ENCODE results near the gene PAQR6. TPM values are rescaled to one million over a fixed set of nuclear protein-coding genes. Genes with fewer than 3 reads are reported as not detected.
A peak's percentile ranks its signal among the peaks of the same experiment; 100 is the strongest.

Gene PAQR6
- total and polyA plus RNA-seq, 2 of the 4 experiments (the other 2 are of a cell fraction): under 0.01 to 0.67 TPM

DNA sequence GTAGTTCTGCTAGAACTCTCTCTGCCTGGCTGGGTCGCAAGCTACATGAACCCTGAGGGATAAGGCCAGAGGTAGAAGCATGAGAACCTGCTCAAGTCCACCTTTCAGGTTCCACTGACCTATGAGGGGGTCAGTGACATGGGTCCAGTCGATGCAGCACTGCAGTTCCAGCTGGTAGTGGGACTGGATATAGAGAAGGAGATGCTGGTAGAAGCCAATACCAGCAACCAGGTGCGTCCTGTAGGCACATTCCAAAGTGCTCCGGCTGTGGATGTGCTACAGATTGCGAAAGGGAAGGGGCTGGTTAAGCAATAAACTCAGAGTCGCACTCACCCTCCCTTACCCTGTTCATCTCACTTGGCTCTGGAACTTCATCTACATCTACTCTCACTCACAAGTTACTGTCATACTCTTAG, 29.1 kb upstream of the PAQR6 start:
- CTCF ChIA-PET: no interaction called here
- peaks cover 44% of the 10 kb centered on the region for H3K36me3 ChIP-seq (ENCODE audit: control insufficient read depth, insufficient read depth, low read length)
- no peak overlapping the region for H4K8ac ChIP-seq (ENCODE audit: low read depth in 2 of 2, low read length in 2 of 2)
- peak overlapping the region; percentile 36; the same call in 1 of the 2 replicates for H3K27ac ChIP-seq (ENCODE audit: insufficient read depth, low read length)
- no peak overlapping the region for H3K4me2 ChIP-seq (ENCODE audit: low read depth, low read length)
- no TSS peak for BruUV-seq (replicated peaks)
- no peak for DNase-seq
- no peak overlapping the region for H2AFZ ChIP-seq (replicated peaks; ENCODE audit: low read length, poor library complexity)
- H2BK20ac ChIP-seq (ENCODE audit: low read depth, low read length): no peak overlapping the region
- POLR2A ChIA-PET (ENCODE audit: unreplicated experiment): no interaction called here
- no peak overlapping the region for H3K4me3 ChIP-seq (ENCODE audit: insufficient read depth, low read depth, low read length)
- in situ Hi-C loops (cut with MboI; ENCODE audit: low sequenced_read_pairs): no loop called here
- H4K20me1 ChIP-seq (ENCODE audit: insufficient read depth, low read length): peaks cover 32% of the 10 kb centered on the region
- no peak overlapping the region for H3K9ac ChIP-seq (ENCODE audit: low read depth, low read length)
- H2BK120ac ChIP-seq (ENCODE audit: low read depth, low read length): no peak overlapping the region
- no peak overlapping the region for H4K5ac ChIP-seq (ENCODE audit: low read depth, low read length)
- TF ChIP-seq RFX5 (IDR thresholded peaks at IDR 0.05; ENCODE audit: low read depth, low read length) (no peak), CEBPB (IDR thresholded peaks at IDR 0.05; ENCODE audit: low read depth, low read length) (peak; percentile 89), FOS (IDR thresholded peaks at IDR 0.05; ENCODE audit: low read depth, low read length) (no peak), RCOR1 (IDR thresholded peaks at IDR 0.05; ENCODE audit: insufficient replicate concordance, low read length) (no peak)
- WGBS, 2 experiments (ENCODE audit: extremely low coverage in 2 of 2, insufficient read length in 1 of 2): 80% methylated on average over 2 of the region's 6 CpGs; no CpG with 5 or more reads in 1 of the 2 experiments
- no peaks in the 10 kb centered on the region for H3K9me3 ChIP-seq (ENCODE audit: control insufficient read depth, insufficient read depth, low read length)
- no peak overlapping the region for H3K4ac ChIP-seq (ENCODE audit: low read depth, low read length)
- no peaks in the 10 kb centered on the region for H3K27me3 ChIP-seq (ENCODE audit: control insufficient read depth, insufficient read depth, low read length)
- H3K14ac ChIP-seq (replicated peaks; ENCODE audit: low read depth, low read length): no peak overlapping the region
- H2BK5ac ChIP-seq (ENCODE audit: low read depth, low read length, poor library complexity, severe bottlenecking): no peak overlapping the region
- peaks cover 7% of the 10 kb centered on the region for H3K9me1 ChIP-seq (ENCODE audit: insufficient read depth, low read length)
- H3K79me1 ChIP-seq (ENCODE audit: low read depth in 1 of 2, low read length in 2 of 2): peaks cover 32 to 61% of the 10 kb centered on the region in 2 experiments
- no peak overlapping the region for H3K18ac ChIP-seq (ENCODE audit: low read depth, low read length)
- intact Hi-C loops (cut with micrococcal nuclease): no loop called here
- peaks cover 11% of the 10 kb centered on the region for H3K4me1 ChIP-seq (ENCODE audit: control insufficient read depth, insufficient read depth, low read length)
- H3K56ac ChIP-seq (ENCODE audit: extremely low read depth, insufficient read depth, low read length): no peak overlapping the region
- H2AK5ac ChIP-seq (ENCODE audit: low read depth, low read length): no peak overlapping the region
- H2AK9ac ChIP-seq (replicated peaks; ENCODE audit: low read depth, low read length, poor library complexity): no peak overlapping the region
- H2BK15ac ChIP-seq (ENCODE audit: low read depth, low read length): no peak overlapping the region
- dilution Hi-C loops (cut with HindIII; ENCODE audit: low sequenced_read_pairs, unreplicated experiment): no loop called here
- no peak; the same call in 1 of the 2 replicates for ATAC-seq (ENCODE audit: low read depth)
- no peak overlapping the region for H4K91ac ChIP-seq (ENCODE audit: insufficient read depth, low read depth, low read length)
- no peak overlapping the region for H3K23ac ChIP-seq (ENCODE audit: low read depth, low read length)
